A204.1 (cell line): ENCODE measurements around the gene NDRG4.

Experiments used
- FAIRE-seq: peaks from 2 replicates; lab custom pipeline; 2012; peaks lifted over from hg19 to GRCh38; lab: Jason Lieb, UNC

The NDRG4 gene

GRCh38 chr16:58497468-58497867, 2.5 kb upstream of the NDRG4 start:
- FAIRE-seq: no peak

GRCh38 chr16:58497935-58498334, 2.0 kb upstream of the NDRG4 start:
- FAIRE-seq: no peak

- no peak for FAIRE-seq
Measured at GRCh38 chr16:58498341-58499091, 1.4 kb upstream of the NDRG4 start.

GRCh38 chr16:58499092-58499511, 841 bp upstream of the NDRG4 start:
- no peak for FAIRE-seq

DNA sequence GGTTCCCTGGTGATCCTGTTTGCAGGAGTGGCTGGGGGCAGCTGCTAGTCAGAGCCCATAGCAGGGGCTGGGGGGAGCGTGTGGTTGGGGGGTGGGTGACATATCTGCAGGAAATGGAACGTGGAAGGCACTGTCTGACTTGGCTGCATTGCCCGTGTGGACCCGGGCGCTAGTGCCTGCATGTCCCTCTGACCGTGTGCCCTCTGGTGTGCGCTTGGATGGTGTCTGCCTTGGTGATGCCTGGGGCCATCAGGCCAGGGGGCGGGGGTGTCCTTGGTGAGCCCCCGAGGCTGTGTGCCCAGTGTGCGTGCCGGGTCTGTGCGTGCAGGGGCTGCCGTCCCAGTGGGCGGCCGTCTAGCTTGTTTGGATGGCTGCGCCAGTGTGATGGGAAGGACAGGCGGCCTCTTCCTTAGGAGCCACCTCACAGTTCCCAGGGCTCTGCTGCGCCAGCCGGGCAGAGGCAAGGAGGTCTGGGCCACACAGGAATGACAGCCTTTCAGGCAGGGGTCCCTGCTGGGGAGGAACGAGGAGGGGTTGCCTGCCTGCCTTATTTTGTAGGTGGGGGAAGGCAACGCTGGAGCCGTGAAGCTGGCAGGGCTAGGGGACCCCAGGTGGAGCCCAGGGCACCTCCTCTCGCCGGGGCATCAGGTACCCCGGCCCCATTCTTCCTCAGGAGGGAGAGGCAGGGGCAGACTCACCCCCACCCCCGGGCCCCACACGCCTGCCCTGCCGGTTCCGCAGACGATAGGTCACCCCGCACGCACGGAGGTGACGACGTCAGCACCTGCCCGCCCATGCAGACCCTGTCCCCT, 693 bp downstream of the NDRG4 start:
- FAIRE-seq: no peak

GRCh38 chr16:58501242-58502131, 1.5 kb downstream of the NDRG4 start:
- no peak for FAIRE-seq

GRCh38 chr16:58502217-58502921, 2.4 kb downstream of the NDRG4 start:
- FAIRE-seq: no peak

DNA sequence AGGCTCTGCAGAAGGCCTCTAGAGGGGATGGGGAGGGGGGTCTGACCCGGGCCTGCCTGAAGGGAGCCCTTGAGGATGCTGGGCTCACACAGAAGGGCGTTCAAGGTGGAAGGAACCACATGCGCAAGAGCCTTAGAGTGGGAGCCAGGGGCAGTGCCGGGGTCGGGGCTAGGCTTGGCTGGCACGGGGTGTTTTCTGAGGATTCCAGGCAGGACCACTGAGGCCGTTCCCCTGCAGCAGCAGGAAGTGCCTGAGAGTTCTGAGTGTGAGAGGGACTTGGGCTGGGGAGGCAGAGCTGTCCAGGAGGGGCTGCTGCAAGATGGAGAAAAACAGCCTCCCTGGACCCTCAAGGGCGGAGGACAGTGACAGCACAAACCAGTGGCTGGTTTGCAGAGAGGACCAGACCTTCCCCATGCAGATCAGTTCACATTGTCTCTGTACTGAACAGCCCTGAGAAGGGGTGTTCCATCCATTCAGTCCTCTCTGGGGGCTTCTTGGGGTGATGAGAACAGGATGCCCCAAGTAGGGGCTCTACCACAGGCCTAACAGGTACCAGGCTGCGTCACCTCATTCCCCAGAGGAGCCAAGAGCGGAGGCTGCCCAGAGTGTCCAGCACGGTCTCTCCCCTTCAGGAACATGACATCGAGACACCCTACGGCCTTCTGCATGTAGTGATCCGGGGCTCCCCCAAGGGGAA, 3.4 kb downstream of the NDRG4 start:
- no peak for FAIRE-seq

GRCh38 chr16:58503863-58504688, 4.1 kb downstream of the NDRG4 start:
- no peak for FAIRE-seq

GRCh38 chr16:58506241-58507194, 6.6 kb downstream of the NDRG4 start:
- no peak for FAIRE-seq

- FAIRE-seq: no peak
Measured at GRCh38 chr16:58507195-58507962, 7.4 kb downstream of the NDRG4 start.

DNA sequence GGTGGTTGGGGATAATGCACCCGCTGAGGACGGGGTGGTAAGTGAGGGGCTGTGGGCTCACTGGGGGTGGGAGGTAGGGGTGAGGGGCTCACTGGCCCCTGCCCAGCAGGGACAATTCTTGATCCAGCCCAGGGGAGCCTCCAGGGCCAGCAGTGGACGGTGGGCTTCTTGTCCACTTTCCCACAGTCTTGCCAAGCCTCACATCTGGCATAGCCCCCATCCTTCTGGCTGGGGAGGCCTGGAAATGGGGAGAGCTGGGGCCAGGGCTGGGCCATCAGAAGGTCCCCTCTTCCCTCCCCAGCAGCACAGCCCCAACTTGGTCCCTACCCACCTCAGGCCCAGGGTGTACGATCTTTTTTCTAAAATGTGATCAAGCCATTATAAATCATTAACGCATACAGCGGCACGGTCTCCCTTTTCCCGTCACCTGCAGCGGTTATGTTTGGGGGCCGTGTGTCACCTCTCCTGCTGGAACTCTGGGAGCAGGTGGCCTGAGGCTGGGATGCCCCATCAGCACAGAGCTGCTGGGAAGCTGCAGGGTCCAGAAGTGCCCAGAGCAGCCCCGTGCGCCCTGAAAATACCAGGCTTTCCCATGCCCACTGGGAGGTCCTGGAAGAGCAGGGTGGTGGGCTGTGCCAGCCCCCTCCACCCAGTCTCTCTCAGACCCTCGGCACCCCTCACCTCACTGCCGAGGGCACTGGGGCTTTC, 8.2 kb downstream of the NDRG4 start:
- FAIRE-seq: no peak

DNA sequence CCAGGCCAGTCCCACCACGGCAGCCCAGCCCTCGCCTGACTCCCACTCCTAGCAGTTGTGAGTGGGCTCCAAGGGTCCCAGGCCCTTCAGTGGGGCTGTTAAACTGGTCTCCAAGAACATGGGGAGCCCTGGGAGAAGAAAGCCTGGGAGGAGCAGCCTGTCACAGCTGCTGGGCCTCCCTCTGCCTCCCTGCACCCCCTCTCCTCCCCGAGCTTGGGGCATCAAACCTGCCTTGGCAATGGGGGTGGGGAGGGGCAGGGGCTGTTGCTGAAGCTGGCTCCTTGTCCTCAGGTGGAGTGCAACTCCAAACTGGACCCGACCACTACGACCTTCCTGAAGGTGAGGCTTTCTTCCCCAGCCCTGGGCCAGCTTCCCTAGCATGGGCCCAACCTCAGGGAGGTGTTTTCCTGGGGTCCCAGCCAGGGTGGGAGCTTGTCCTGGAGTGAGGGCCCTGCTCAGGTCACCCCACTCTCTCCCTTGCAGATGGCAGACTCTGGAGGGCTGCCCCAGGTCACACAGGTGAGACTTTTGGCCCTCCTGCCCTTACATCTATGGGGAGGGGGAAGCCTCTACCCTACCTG, 8.8 kb downstream of the NDRG4 start:
- no peak for FAIRE-seq

DNA sequence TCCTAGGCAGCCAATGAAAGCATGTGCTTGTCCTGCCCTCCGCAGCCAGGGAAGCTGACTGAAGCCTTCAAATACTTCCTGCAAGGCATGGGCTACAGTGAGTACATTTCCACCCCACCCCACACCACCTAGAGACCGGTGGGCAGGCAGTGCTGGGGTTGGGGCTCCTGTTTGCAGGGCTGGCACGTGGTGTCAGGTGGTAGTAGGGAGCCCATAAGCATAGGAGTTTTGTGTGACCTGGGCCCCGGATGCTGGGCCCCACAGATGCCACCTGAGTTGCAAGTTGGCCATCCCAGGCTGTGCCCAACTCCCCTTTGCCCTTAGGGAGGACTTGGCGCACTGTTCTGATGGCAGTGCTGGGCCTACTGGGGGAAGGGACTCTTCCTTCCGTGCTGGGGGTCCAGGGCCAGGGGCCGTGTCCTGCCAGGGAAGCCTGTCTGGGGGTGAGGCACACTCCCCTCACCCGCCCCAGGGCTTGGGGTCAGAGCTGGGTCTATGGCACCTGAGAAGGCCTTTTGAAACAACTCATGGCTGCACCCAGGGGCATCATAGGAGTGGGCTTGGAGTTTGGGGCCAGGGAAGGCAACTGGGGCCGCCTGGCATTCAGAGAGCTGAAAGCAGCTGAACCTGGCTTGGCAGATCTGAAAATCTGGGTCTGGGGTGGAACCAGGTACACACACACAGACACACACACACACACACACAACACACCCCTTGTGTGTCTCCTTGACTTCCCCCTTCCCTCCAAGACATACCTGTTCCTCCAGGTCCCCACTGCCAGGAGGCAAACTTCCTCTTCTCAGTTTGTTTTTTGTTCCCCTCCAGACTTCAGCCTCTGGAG, 9.5 kb downstream of the NDRG4 start:
- FAIRE-seq: no peak

DNA sequence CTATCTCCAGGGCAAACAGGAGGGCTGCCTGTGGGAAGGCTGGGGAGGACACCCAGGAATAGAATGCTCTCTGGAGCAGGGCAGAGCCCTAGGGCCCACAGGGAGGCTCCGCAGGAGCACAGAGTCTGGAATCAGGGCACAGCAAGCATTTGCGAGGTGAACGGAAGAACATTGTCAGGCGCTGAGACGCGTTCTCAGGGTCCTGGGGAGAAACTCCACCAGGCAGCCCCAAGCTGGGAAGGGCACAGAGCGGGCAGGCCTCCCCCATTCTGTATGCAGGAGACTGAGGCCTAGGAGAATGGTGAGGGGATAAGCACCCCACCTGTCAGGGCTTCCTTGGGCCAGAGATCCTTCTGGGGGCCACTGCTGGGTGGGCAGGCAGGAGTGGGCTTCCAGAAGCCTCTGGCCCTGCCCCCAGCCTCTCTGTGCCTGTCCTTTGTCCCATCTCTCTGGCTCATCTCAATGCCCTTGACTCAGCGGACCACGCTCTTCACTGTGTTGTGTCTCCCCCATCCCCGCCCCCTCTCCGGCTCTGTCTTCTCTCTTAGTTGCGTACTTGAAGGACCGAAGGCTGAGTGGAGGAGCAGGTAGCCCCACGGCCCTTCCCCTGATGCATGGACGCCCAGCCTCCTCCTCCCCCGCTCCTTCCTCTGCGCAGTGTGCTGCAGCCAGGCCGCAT, 10.3 kb downstream of the NDRG4 start:
- FAIRE-seq: no peak
